ENCODE measurements around the gene GNLY.
A peak's percentile ranks its signal among the peaks of the same experiment; 100 is the strongest.

GRCh38 chr2:85707304-85707703, 13.1 kb downstream of the GNLY start:
- peak; percentile 66 for TF ChIP-seq RAD21 (IDR thresholded peaks at IDR 0.05; ENCODE audit: low read depth)
- no peak for TF ChIP-seq ZBTB7A (IDR thresholded peaks at IDR 0.05; ENCODE audit: low read depth)
- no peak for TF ChIP-seq TAF1 (IDR thresholded peaks at IDR 0.05; ENCODE audit: low read depth)
- TF ChIP-seq EP300 (IDR thresholded peaks at IDR 0.05; ENCODE audit: borderline replicate concordance), result no peak
- no peak for TF ChIP-seq TCF12 (IDR thresholded peaks at IDR 0.05; ENCODE audit: low read depth)
- no peak for TF ChIP-seq YY1 (IDR thresholded peaks at IDR 0.05; ENCODE audit: low read depth)

Measured in Ishikawa (cell line).